ENCODE results near the gene SMG6. TPM values are rescaled to one million over a fixed set of nuclear protein-coding genes. Genes with fewer than 3 reads are reported as not detected.

The SMG6 gene
- total RNA-seq, 6 donors from 2014 or later: 29.9 to 126 (median 30.5) TPM

GRCh38 chr17:2084036-2084765 is 219.4 kb downstream of the SMG6 start:
- 31 to 55% methylated on average over 7 to 8 of the region's 8 CpGs for WGBS, 2 donors
- H3K27ac ChIP-seq: peak overlapping the region; percentile 77 to 92 (median 86)
- no peaks in the 10 kb centered on the region for H3K27me3 ChIP-seq
- ATAC-seq (ENCODE audit: low FRiP score in 2 of 2) (peak; percentile 34 to 82), DNase-seq (peak in 1 of 2 donors; percentile 36)
- H3K36me3 ChIP-seq: peaks cover 0 to 25% (median 16%) of the 10 kb centered on the region in 4 donors
- no peaks in the 10 kb centered on the region for H3K9me3 ChIP-seq
- no peak overlapping the region for H3K4me3 ChIP-seq
- TF ChIP-seq CTCF (IDR thresholded peaks at IDR 0.05) (no peak), POLR2A (IDR thresholded peaks at IDR 0.05) (no peak), POLR2AphosphoS5 (IDR thresholded peaks at IDR 0.05) (peak; percentile 26 to 56), EP300 (IDR thresholded peaks at IDR 0.05) (peak in 1 of 4 donors; percentile 14)
- H3K4me1 ChIP-seq: peaks cover 56 to 67% (median 64%) of the 10 kb centered on the region in 4 donors

GRCh38 chr17:2083613-2084035 is 220.0 kb downstream of the SMG6 start:
- Histone ChIP-seq H3K4me3 (no peak overlapping the region), H3K27me3 (no peaks in the 10 kb centered on the region), H3K4me1 (peaks cover 51 to 61% (median 58%) of the 10 kb centered on the region in 4 donors), H3K36me3 (peaks cover under 1 to 31% (median 21%) of the 10 kb centered on the region in 4 donors), H3K9me3 (no peaks in the 10 kb centered on the region), H3K27ac (peak overlapping the region; percentile 77 to 92 (median 86))
- peak in 1 of 2 donors; percentile 88 for DNase-seq
- peak; percentile 55 to 69 for ATAC-seq (ENCODE audit: low FRiP score in 2 of 2)
- TF ChIP-seq EP300 (IDR thresholded peaks at IDR 0.05) (peak in 1 of 4 donors; percentile 50), POLR2A (IDR thresholded peaks at IDR 0.05) (peak in 2 of 4 donors; percentile 7 to 22), POLR2AphosphoS5 (IDR thresholded peaks at IDR 0.05) (peak; percentile 63 to 66), CTCF (IDR thresholded peaks at IDR 0.05) (no peak)
- WGBS, 2 donors: 11 to 13% methylated on average over 7 of the region's 7 CpGs

- H3K36me3 ChIP-seq: peaks cover 2 to 43% (median 25%) of the 10 kb centered on the region in 4 donors
- no peaks in the 10 kb centered on the region for H3K9me3 ChIP-seq
- H3K4me1 ChIP-seq: peaks cover 36 to 47% (median 43%) of the 10 kb centered on the region in 4 donors
- WGBS, 2 donors: 81 to 88% methylated on average over 8 to 9 of the region's 9 CpGs
- no peaks in the 10 kb centered on the region for H3K27me3 ChIP-seq
- TF ChIP-seq POLR2A (IDR thresholded peaks at IDR 0.05) (no peak), CTCF (IDR thresholded peaks at IDR 0.05) (no peak), POLR2AphosphoS5 (IDR thresholded peaks at IDR 0.05) (no peak), EP300 (IDR thresholded peaks at IDR 0.05) (no peak)
- H3K4me3 ChIP-seq: no peak overlapping the region
- DNase-seq: no peak
- no peak for ATAC-seq (ENCODE audit: low FRiP score in 2 of 2)
- H3K27ac ChIP-seq: peak overlapping the region in 3 of 4 donors; percentile 86 to 92 (median 86)
Observed at GRCh38 chr17:2082003-2082781, 221.4 kb downstream of the SMG6 start.

- H3K4me1 ChIP-seq: peaks cover 31 to 42% (median 39%) of the 10 kb centered on the region in 4 donors
- DNase-seq: no peak
- H3K27me3 ChIP-seq: no peaks in the 10 kb centered on the region
- peak overlapping the region in 3 of 4 donors; percentile 16 to 92 (median 86) for H3K27ac ChIP-seq
- no peak overlapping the region for H3K4me3 ChIP-seq
- H3K36me3 ChIP-seq: peaks cover 2 to 45% (median 28%) of the 10 kb centered on the region in 4 donors
- no peaks in the 10 kb centered on the region for H3K9me3 ChIP-seq
- 87 to 93% methylated on average over 9 of the region's 9 CpGs for WGBS, 2 donors
- no peak for TF ChIP-seq EP300 (IDR thresholded peaks at IDR 0.05)
- TF ChIP-seq POLR2AphosphoS5 (IDR thresholded peaks at IDR 0.05): no peak
- no peak for TF ChIP-seq POLR2A (IDR thresholded peaks at IDR 0.05)
- TF ChIP-seq CTCF (IDR thresholded peaks at IDR 0.05): no peak
- no peak for ATAC-seq (ENCODE audit: low FRiP score in 2 of 2)
Observed at GRCh38 chr17:2081564-2081963, 222.0 kb downstream of the SMG6 start.

Data from upper lobe of left lung (tissue), 6 donors.